Ovary (tissue), 3 donors: ENCODE results near the gene HIPK2.

ENCODE experiments used
- POLR2A ChIP-seq: fragments of 450-650 bp; IDR thresholded peaks from one replicate; pipeline ENCODE4 v1.6.1; 2017; ENCODE audit warnings: antibody characterized with exemption, mild to moderate bottlenecking, moderate library complexity
- TF ChIP-seq, protein P1 (sequence below), 3 donors: fragments of 450-650 bp in 2 of 3; fragments of 200-600 bp in 1 of 3; IDR thresholded peaks; one replicate each; pipeline versions ENCODE4 v1.5.1 to v1.8.0; 2016 to 2022; ENCODE audit warnings: antibody characterized with exemption in 3 of 3, mild to moderate bottlenecking in 1 of 3
- donor health status: DM: no; HTN: no; CAD: no.

DNA sequence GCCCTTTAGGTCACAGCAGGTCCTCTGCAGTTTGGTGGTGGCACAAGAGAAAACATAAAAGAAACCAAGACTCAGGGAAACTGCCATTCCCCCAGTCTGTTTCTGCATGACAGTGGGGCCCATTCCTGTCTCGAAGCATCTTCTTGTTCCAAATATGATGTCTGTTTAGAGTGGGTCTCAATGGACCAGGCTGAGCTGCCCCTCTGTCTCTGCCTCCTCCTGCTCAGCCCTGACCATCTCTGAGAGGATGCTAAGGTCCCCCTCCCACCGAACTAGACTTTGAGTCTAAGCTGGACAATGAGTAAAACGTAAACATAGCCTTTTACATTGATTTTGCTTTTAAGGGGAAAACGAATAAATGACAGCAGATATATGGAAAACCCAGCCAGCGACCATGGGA, 213.9 kb downstream of the HIPK2 start:
- no peak for TF ChIP-seq POLR2A
- TF ChIP-seq, protein P1, sequence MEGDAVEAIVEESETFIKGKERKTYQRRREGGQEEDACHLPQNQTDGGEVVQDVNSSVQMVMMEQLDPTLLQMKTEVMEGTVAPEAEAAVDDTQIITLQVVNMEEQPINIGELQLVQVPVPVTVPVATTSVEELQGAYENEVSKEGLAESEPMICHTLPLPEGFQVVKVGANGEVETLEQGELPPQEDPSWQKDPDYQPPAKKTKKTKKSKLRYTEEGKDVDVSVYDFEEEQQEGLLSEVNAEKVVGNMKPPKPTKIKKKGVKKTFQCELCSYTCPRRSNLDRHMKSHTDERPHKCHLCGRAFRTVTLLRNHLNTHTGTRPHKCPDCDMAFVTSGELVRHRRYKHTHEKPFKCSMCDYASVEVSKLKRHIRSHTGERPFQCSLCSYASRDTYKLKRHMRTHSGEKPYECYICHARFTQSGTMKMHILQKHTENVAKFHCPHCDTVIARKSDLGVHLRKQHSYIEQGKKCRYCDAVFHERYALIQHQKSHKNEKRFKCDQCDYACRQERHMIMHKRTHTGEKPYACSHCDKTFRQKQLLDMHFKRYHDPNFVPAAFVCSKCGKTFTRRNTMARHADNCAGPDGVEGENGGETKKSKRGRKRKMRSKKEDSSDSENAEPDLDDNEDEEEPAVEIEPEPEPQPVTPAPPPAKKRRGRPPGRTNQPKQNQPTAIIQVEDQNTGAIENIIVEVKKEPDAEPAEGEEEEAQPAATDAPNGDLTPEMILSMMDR (IDR thresholded peaks at IDR 0.05), result no peak
